IMR-90 (cell line): Measurements from ENCODE around the gene VAV3.

Source experiments
- BHLHE40 ChIP-seq: fragments of 150-350 bp; IDR thresholded peaks from 2 replicates; pipeline ENCODE4 v1.6.1; 2016; ENCODE audit warnings: mild to moderate bottlenecking, low read depth, low read length
- CHD1 ChIP-seq: IDR thresholded peaks from 2 replicates; pipeline ENCODE4 v1.6.1; 2012; ENCODE audit warnings: low read depth, low read length, improper control_type of control experiment
- CTCF ChIP-seq: conservative IDR thresholded peaks from 2 replicates; pipeline ENCODE4 v1.5.1; 2012; ENCODE audit warnings: mild to moderate bottlenecking, low read depth, low read length, improper control_type of control experiment
- ELK1 ChIP-seq: fragments of 150-350 bp; IDR thresholded peaks from 2 replicates; pipeline ENCODE4 v1.6.1; 2016; ENCODE audit warnings: low read depth, mild to moderate bottlenecking, low read length, moderate library complexity, borderline replicate concordance
- FOS ChIP-seq: fragments of 150-350 bp; IDR thresholded peaks from 2 replicates; pipeline ENCODE4 v1.6.1; 2016; ENCODE audit warnings: low read depth, low read length
- MAFK ChIP-seq: IDR thresholded peaks from 2 replicates; pipeline ENCODE4 v1.6.1; 2012; ENCODE audit warnings: low read depth, low read length, improper control_type of control experiment
- MXI1 ChIP-seq: IDR thresholded peaks from 2 replicates; pipeline ENCODE4 v1.6.1; 2012; ENCODE audit warnings: low read depth, mild to moderate bottlenecking, low read length, moderate library complexity, borderline replicate concordance
- POLR2A ChIP-seq: IDR thresholded peaks from 2 replicates; pipeline ENCODE4 v1.6.1; 2012; ENCODE audit warnings: mild to moderate bottlenecking, low read depth, low read length
- RCOR1 ChIP-seq: IDR thresholded peaks from 2 replicates; pipeline ENCODE4 v1.6.1; 2012; ENCODE audit warnings: mild to moderate bottlenecking, low read length, improper control_type of control experiment; ENCODE audit not compliant: insufficient replicate concordance
- RFX5 ChIP-seq: IDR thresholded peaks from 2 replicates; pipeline ENCODE4 v1.8.0; 2012; ENCODE audit warnings: low read depth, mild to moderate bottlenecking, low read length, moderate library complexity
- SMC3 ChIP-seq: fragments of 150-350 bp; IDR thresholded peaks from 2 replicates; pipeline ENCODE4 v1.6.1; 2016; ENCODE audit warnings: low read depth, mild to moderate bottlenecking, antibody characterized with exemption, low read length, moderate library complexity
- USF2 ChIP-seq: fragments of 150-350 bp; IDR thresholded peaks from 2 replicates; pipeline ENCODE4 v1.6.1; 2017; ENCODE audit warnings: mild to moderate bottlenecking, antibody characterized with exemption, low read length, low read depth

- no peak for TF ChIP-seq CTCF
- no peak for TF ChIP-seq SMC3
- no peak for TF ChIP-seq POLR2A
- TF ChIP-seq MXI1 = no peak
- TF ChIP-seq ELK1 = no peak
- no peak for TF ChIP-seq RFX5
- no peak for TF ChIP-seq USF2
- no peak for TF ChIP-seq CHD1
- TF ChIP-seq MAFK = no peak
- no peak for TF ChIP-seq BHLHE40
- no peak for TF ChIP-seq FOS
- no peak for TF ChIP-seq RCOR1
Measured at GRCh38 chr1:107941531-107941930, 23.4 kb downstream of the VAV3 start.
